ENCODE data around the gene MYO15B.

GRCh38 chr17:75627094-75627493, 39.5 kb downstream of the MYO15B start:
- TF ChIP-seq USF2 (IDR thresholded peaks at IDR 0.05; ENCODE audit: low read depth, low read length) (no peak), MAFK (IDR thresholded peaks at IDR 0.05; ENCODE audit: low read depth, low read length) (no peak), FOS (IDR thresholded peaks at IDR 0.05; ENCODE audit: low read depth, low read length) (no peak)

Measured in IMR-90 (cell line).